A673 (cell line): ENCODE results near the gene GRHL3. TPM values are rescaled to one million over a fixed set of nuclear protein-coding genes. Genes with fewer than 3 reads are reported as not detected.

ENCODE experiments used
- BruUV-seq: library from RNA; stranded (reverse); fragments of 400-500 nt; replicated peaks from 2 replicates; lab custom pipeline; 2021; lab: Mats Ljungman, UMichigan
- CTCF ChIA-PET: fragments of 300-600 bp; sonication (Branson Sonifier 250); formaldehyde crosslinking; loops from one replicate; lab custom pipeline; 2022; ENCODE audit warnings: antibody characterized with exemption; lab: Charles Lee
- POLR2A ChIA-PET: fragments of 300-600 bp; sonication (Branson Sonifier 250); formaldehyde crosslinking; loops from one replicate; lab custom pipeline; 2022; ENCODE audit warnings: antibody characterized with exemption; ENCODE audit not compliant: low non-redundant PET; lab: Charles Lee
- DNase-seq: peaks from one replicate; pipeline ENCODE4 v3.0.0-alpha.2; 2015; ENCODE audit warnings: low spot score
- H3K27ac ChIP-seq: fragments of 200-600 bp; sonication (generic); 2 replicates; pipeline ENCODE4 v1.5.1; 2016; ENCODE audit warnings: mixed run types, low read depth, mild to moderate bottlenecking, mixed read lengths, antibody characterized with exemption, low read length; ENCODE audit not compliant: poor library complexity, severe bottlenecking
- H3K27me3 ChIP-seq: fragments of 200-600 bp; sonication (generic); replicated peaks from 2 replicates; pipeline ENCODE4 v1.6.1; 2017; ENCODE audit warnings: mixed run types, low read depth, mild to moderate bottlenecking, mixed read lengths, antibody characterized with exemption, low read length; ENCODE audit not compliant: insufficient read depth, poor library complexity
- H3K36me3 ChIP-seq: fragments of 200-600 bp; sonication (generic); 2 replicates; pipeline ENCODE4 v1.6.1; 2016; ENCODE audit warnings: mixed run types, mild to moderate bottlenecking, mixed read lengths, antibody characterized with exemption, low read length; ENCODE audit not compliant: insufficient read depth, poor library complexity, severe bottlenecking
- H3K4me1 ChIP-seq: fragments of 200-600 bp; sonication (generic); 2 replicates; pipeline ENCODE4 v1.6.1; 2017; ENCODE audit warnings: mixed run types, mild to moderate bottlenecking, mixed read lengths, antibody characterized with exemption, low read length; ENCODE audit not compliant: insufficient read depth, poor library complexity, severe bottlenecking
- H3K4me3 ChIP-seq: fragments of 200-600 bp; sonication (generic); 2 replicates; pipeline ENCODE4 v1.5.1; 2016; ENCODE audit warnings: low read depth, mixed run types, mild to moderate bottlenecking, mixed read lengths, low read length; ENCODE audit not compliant: poor library complexity, severe bottlenecking
- H3K9me3 ChIP-seq: fragments of 200-600 bp; sonication (generic); 2 replicates; pipeline ENCODE4 v1.6.1; 2016; ENCODE audit warnings: mixed run types, low read depth, mild to moderate bottlenecking, mixed read lengths, antibody characterized with exemption, low read length; ENCODE audit not compliant: poor library complexity, severe bottlenecking
- CTCF ChIP-seq: fragments of 300-800, 200-600 bp; sonication (generic); conservative IDR thresholded peaks from 2 replicates; pipeline ENCODE4 v1.5.1; 2017; ENCODE audit warnings: low read depth, mild to moderate bottlenecking, antibody characterized with exemption, low read length, moderate library complexity, mixed read lengths
- EZH2 ChIP-seq: fragments of 200-600 bp; sonication (generic); IDR thresholded peaks from 2 replicates; pipeline ENCODE4 v1.6.1; 2017; ENCODE audit warnings: borderline replicate concordance, low read depth, mild to moderate bottlenecking, mixed read lengths, antibody characterized with exemption, low read length; ENCODE audit not compliant: poor library complexity, severe bottlenecking
- intact Hi-C: fragments of 100-400 bp; cut with micrococcal nuclease; formaldehyde crosslinking; loops from one replicate; pipeline ENCODE4 v1.10.0; 2022; ENCODE audit not compliant: unreplicated experiment
- total RNA-seq: library from RNA; stranded (reverse); gene quantifications from 2 replicates; pipeline ENCODE4 v1.2.3, GENCODE V29; 2021

Gene GRHL3
- total RNA-seq, 1 experiment from 2014 or later: not detected

DNA sequence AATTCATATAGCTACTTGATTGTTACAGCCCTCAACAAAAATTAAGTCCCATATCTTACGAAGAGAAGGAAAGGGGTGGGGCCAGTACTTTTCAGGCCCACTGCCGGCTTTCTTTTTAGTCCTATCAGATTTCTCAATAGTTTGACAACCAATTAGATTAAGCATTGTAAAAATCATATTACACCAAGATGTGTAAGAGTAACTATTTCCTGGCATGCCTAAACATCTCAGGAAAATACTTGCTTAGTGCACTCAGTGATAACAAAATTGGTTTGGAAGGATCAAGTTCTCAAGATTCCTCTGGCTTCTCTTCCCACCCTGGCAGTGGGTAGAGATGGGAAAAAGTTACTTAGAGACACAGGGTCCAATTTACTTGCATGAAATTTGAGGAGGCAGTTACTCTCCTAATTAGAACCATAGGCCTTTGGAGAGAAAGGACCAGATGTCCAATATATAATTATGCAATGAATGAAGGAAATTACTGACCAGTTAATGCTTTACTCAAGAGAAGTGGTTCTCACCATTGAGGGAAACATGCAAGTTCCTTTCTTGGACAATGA lies 64.3 kb downstream of the GRHL3 start:
- intact Hi-C loops: no loop called here
- no peak overlapping the region for H3K4me3 ChIP-seq
- POLR2A ChIA-PET: interaction anchor here (0.6 kb wide), 1 partner anchor 29 kb away, joined by 6 read pairs; no protein-coding TSS in a partner anchor
- peaks cover 14% of the 10 kb centered on the region for H3K4me1 ChIP-seq
- no peaks in the 10 kb centered on the region for H3K27me3 ChIP-seq
- H3K36me3 ChIP-seq: no peaks in the 10 kb centered on the region
- no TSS peak for BruUV-seq
- CTCF ChIA-PET: no interaction called here
- no peak for DNase-seq
- TF ChIP-seq EZH2 (no peak), CTCF (no peak)
- no peaks in the 10 kb centered on the region for H3K9me3 ChIP-seq
- no peak overlapping the region for H3K27ac ChIP-seq

DNA sequence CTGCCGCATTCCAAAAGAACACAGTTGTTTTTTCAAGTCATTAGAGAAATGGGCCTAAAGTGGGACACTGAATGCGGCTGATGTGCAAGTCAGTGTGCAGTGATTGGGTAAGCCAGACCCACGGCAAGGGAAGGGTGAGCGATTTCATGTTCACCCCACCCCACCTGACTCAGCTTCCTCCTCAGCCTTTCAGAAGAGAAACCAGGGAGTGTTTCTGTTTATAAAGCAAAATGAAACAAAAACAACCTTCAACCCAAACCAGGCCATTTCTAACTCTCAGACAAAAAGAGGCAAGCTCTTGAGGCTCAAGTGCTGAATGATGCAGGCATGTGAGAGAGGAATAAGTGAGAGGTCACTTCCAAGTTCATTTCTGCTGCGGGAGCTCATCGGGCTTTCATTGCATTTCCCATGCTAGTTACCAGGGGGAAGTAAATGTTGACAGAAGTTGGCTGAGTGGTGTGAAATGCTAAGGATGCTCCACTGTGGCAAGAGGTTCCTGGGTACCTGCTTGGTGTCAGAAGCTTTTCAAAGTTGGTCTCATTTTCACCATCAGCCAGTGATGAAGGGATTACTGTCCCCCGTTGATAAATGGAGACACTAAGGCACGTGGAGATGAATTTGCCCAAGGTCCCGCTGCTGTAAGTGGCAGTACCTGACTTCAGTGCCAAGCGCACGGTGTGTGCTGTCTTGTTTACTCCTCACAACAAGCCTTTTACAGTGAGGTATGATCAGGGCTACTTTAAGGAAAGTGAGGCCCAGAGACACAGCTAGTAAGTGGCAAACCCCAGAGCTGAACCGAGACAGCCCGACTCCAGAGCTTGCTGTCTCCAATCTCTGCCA lies 65.3 kb downstream of the GRHL3 start:
- Histone ChIP-seq H3K36me3 (no peaks in the 10 kb centered on the region), H3K4me3 (no peak overlapping the region), H3K4me1 (peaks cover 14% of the 10 kb centered on the region), H3K27ac (no peak overlapping the region), H3K27me3 (no peaks in the 10 kb centered on the region), H3K9me3 (no peaks in the 10 kb centered on the region)
- BruUV-seq: no TSS peak
- POLR2A ChIA-PET: no interaction called here
- no peak for DNase-seq
- CTCF ChIA-PET: no interaction called here
- TF ChIP-seq EZH2 (no peak), CTCF (no peak)
- intact Hi-C loops: no loop called here

GRCh38 chr1:24385160-24385940 lies 66.2 kb downstream of the GRHL3 start:
- Histone ChIP-seq H3K9me3 (no peaks in the 10 kb centered on the region), H3K4me3 (no peak overlapping the region), H3K27ac (no peak overlapping the region), H3K36me3 (no peaks in the 10 kb centered on the region), H3K27me3 (no peaks in the 10 kb centered on the region), H3K4me1 (peaks cover 14% of the 10 kb centered on the region)
- peak; percentile 36 for DNase-seq
- ChIA-PET POLR2A (no interaction called here), CTCF (interaction anchor here (0.9 kb wide), 1 partner anchor 184 kb away, joined by 3 read pairs; no protein-coding TSS in a partner anchor)
- no peak for TF ChIP-seq EZH2
- peak; percentile 63 for TF ChIP-seq CTCF
- intact Hi-C loops: no loop called here
- no TSS peak for BruUV-seq
